Pancreas (tissue), 10 donors: Measurements from ENCODE around the gene SLC30A3. TPM values are rescaled to one million over a fixed set of nuclear protein-coding genes. Genes with fewer than 3 reads are reported as not detected.

Experiments
- ATAC-seq, 4 donors: fragments of 200-7000 bp; cut with Tn5 transposase; one replicate each; pipeline versions ENCODE4 v1.8.0 to v1.9.1; 2020; ENCODE audit warnings: mild to moderate bottlenecking in 4 of 4, moderate library complexity in 4 of 4
- DNase-seq, 6 donors: peaks; one replicate each; pipeline ENCODE4 v3.0.0-alpha.2; 2020
- FAIRE-seq: peaks from 2 replicates; lab custom pipeline; 2012; peaks lifted over from hg19 to GRCh38; lab: Jason Lieb, UNC
- H3K27ac ChIP-seq, 4 donors: fragments of 200-600 bp; sonication (generic); 1 replicate in 3 of 4; 2 replicates in 1 of 4; pipeline versions ENCODE4 v1.5.0 to v1.8.0; 2020
- H3K27me3 ChIP-seq, 4 donors: fragments of 200-600 bp; one replicate each; pipeline ENCODE4 v1.8.0; 2021
- H3K36me3 ChIP-seq, 3 donors: fragments of 200-600 bp; sonication (generic) in 1 of 3; one replicate each; pipeline versions ENCODE4 v1.5.0 to v1.8.0; 2020 to 2021
- H3K4me1 ChIP-seq, 3 donors: fragments of 200-600 bp; one replicate each; pipeline ENCODE4 v1.8.0; 2021
- H3K4me3 ChIP-seq, 4 donors: fragments of 200-600 bp; sonication (generic) in 2 of 4; one replicate each; pipeline versions ENCODE4 v1.5.0 to v1.8.0; 2020 to 2021
- H3K9me3 ChIP-seq, 4 donors: fragments of 200-600 bp; one replicate each; pipeline ENCODE4 v1.8.0; 2021
- WGBS, 2 donors: extraction: QIAGEN DNeasy Blood & Tissue Kit; methylation state at CpG; one replicate each; pipeline ENCODE4 v1.1.7; 2013; 5-methylcytosine and 5-hydroxymethylcytosine counted together
- intact Hi-C, 3 donors: fragments of 100-400 bp; cut with DNase I; formaldehyde crosslinking; loops; one replicate each; pipeline versions ENCODE4 v1.11.1 to v1.14.2; 2022
- polyA plus RNA-seq, 2 donors: library from polyadenylated mRNA; stranded (reverse); fragments of 200-250 nt; gene quantifications; one replicate each; pipeline ENCODE4 v1.2.3, GENCODE V29; 2013
- total RNA-seq, 6 donors: library from RNA; stranded (reverse); fragmentation: NEBNext Ultra II Directional in 4 of 6; extraction: Animal tissue kit (Norgen Biotek cat#: 25700) in 4 of 6; gene quantifications; one replicate each; pipeline versions ENCODE4 v1.2.1 to v1.2.4, GENCODE V29; 2021 to 2023
- TF ChIP-seq, protein P1 (sequence below), 4 donors: fragments of 200-600 bp; sonication (generic) in 3 of 4; IDR thresholded peaks; one replicate each; pipeline versions ENCODE4 v1.5.0 to v1.8.0; 2021; ENCODE audit warnings: antibody characterized with exemption in 4 of 4
- donor health status: healthy with polysubstance abuse.
- donor health status: DM: no; HTN: no; CAD: no; lungs with moderate emphysema.
- donor health status: DM: no; HTN: no; CAD: no.
- donor health status: control.
- donor health status: control.
- donor health status: Bipolar disorder and iron deficiency.
- donor health status: DM: yes; HTN: yes; CAD: no.
- donor health status: DM: no; HTN: no; CAD: no.
- donor health status: DM: no; HTN: no; CAD: no.
- donor health status: DM: yes; HTN: yes; CAD: no.

SLC30A3 gene
- total and polyA plus RNA-seq, 8 donors: 0.12 to 0.15 TPM; not detected in 6

GRCh38 chr2:27206346-27206745 is 56.5 kb downstream of the SLC30A3 start:
- TF ChIP-seq, protein P1, sequence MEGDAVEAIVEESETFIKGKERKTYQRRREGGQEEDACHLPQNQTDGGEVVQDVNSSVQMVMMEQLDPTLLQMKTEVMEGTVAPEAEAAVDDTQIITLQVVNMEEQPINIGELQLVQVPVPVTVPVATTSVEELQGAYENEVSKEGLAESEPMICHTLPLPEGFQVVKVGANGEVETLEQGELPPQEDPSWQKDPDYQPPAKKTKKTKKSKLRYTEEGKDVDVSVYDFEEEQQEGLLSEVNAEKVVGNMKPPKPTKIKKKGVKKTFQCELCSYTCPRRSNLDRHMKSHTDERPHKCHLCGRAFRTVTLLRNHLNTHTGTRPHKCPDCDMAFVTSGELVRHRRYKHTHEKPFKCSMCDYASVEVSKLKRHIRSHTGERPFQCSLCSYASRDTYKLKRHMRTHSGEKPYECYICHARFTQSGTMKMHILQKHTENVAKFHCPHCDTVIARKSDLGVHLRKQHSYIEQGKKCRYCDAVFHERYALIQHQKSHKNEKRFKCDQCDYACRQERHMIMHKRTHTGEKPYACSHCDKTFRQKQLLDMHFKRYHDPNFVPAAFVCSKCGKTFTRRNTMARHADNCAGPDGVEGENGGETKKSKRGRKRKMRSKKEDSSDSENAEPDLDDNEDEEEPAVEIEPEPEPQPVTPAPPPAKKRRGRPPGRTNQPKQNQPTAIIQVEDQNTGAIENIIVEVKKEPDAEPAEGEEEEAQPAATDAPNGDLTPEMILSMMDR (IDR thresholded peaks at IDR 0.05): no peak
- WGBS, 2 donors: 92 to 95% methylated on average over 6 of the region's 6 CpGs

GRCh38 chr2:27205206-27205605 is 57.6 kb downstream of the SLC30A3 start:
- Histone ChIP-seq H3K9me3 (no peaks in the 10 kb centered on the region), H3K4me3 (no peak overlapping the region), H3K27ac (no peak overlapping the region), H3K36me3 (no peaks in the 10 kb centered on the region), H3K4me1 (no peaks in the 10 kb centered on the region), H3K27me3 (no peaks in the 10 kb centered on the region)
- WGBS, 2 donors: 84 to 88% methylated on average over 8 of the region's 8 CpGs
- ATAC-seq (no peak), FAIRE-seq (no peak), DNase-seq (no peak)
- intact Hi-C loops: no loop called here
- TF ChIP-seq, protein P1 (IDR thresholded peaks at IDR 0.05): no peak

More at GRCh38 chr2:27206346-27206745, 56.5 kb downstream of the SLC30A3 start:
- ATAC-seq (no peak), FAIRE-seq (no peak), DNase-seq (no peak)
- intact Hi-C loops: no loop called here
- H3K27me3 ChIP-seq: no peaks in the 10 kb centered on the region
- no peak overlapping the region for H3K4me3 ChIP-seq
- no peaks in the 10 kb centered on the region for H3K36me3 ChIP-seq
- peaks cover 0 to 5% (median 0%) of the 10 kb centered on the region in 3 donors for H3K4me1 ChIP-seq
- no peaks in the 10 kb centered on the region for H3K9me3 ChIP-seq
- no peak overlapping the region for H3K27ac ChIP-seq

- FAIRE-seq (no peak), ATAC-seq (no peak), DNase-seq (no peak)
- Histone ChIP-seq H3K27ac (no peak overlapping the region), H3K9me3 (no peaks in the 10 kb centered on the region), H3K4me1 (no peaks in the 10 kb centered on the region), H3K4me3 (no peak overlapping the region), H3K27me3 (no peaks in the 10 kb centered on the region), H3K36me3 (no peaks in the 10 kb centered on the region)
- intact Hi-C loops: no loop called here
- 94 to 97% methylated on average over 8 of the region's 8 CpGs for WGBS, 2 donors
- TF ChIP-seq, protein P1 (IDR thresholded peaks at IDR 0.05): no peak
Observed at GRCh38 chr2:27204566-27204965, 58.3 kb downstream of the SLC30A3 start.

- no peak for FAIRE-seq
- intact Hi-C loops: no loop called here
- no peak for DNase-seq
- no peak overlapping the region for H3K4me3 ChIP-seq
- no peak for ATAC-seq
- TF ChIP-seq, protein P1 (IDR thresholded peaks at IDR 0.05): no peak
- no peaks in the 10 kb centered on the region for H3K36me3 ChIP-seq
- H3K4me1 ChIP-seq: no peaks in the 10 kb centered on the region
- no peaks in the 10 kb centered on the region for H3K9me3 ChIP-seq
- no peak overlapping the region for H3K27ac ChIP-seq
- no peaks in the 10 kb centered on the region for H3K27me3 ChIP-seq
- 90 to 94% methylated on average over 9 of the region's 9 CpGs for WGBS, 2 donors
Observed at GRCh38 chr2:27203741-27204140, 59.1 kb downstream of the SLC30A3 start.

Other genes starting within 250 kb of the SLC30A3 start
- gene TMEM214, start 230.1 kb downstream of the SLC30A3 start, total RNA-seq: 10 to 100 TPM; 57.3 to 77.1 (median 59.8) TPM
- gene TMEM214, start 230.1 kb downstream of the SLC30A3 start, polyA plus RNA-seq: 100 to 1,000 TPM in 1 of 2 donors, 10 to 100 TPM in 1; 72.1 to 109 TPM
- gene AGBL5, start 211.4 kb downstream of the SLC30A3 start, total RNA-seq: 10 to 100 TPM in 5 of 6 donors, 1 to 10 TPM in 1; 8.2 to 15.5 (median 11.9) TPM
- 10 to 100 TPM in 1 of 2 donors, 1 to 10 TPM in 1; 8.7 to 11.6 TPM for gene AGBL5, start 211.4 kb downstream of the SLC30A3 start, polyA plus RNA-seq
- gene OST4, start 191.4 kb downstream of the SLC30A3 start, total RNA-seq: 100 to 1,000 TPM in 3 of 6 donors, 10 to 100 TPM in 3; 76.6 to 148 (median 108) TPM
- gene OST4, start 191.4 kb downstream of the SLC30A3 start, polyA plus RNA-seq: 100 to 1,000 TPM; 183 to 188 TPM
- 10 to 100 TPM in 2 of 6 donors, 1 to 10 TPM in 4; 2.6 to 47.1 (median 7.3) TPM for gene EMILIN1, start 184.4 kb downstream of the SLC30A3 start, total RNA-seq
- 10 to 100 TPM in 1 of 2 donors, 1 to 10 TPM in 1; 3.7 to 15.5 TPM for gene EMILIN1, start 184.4 kb downstream of the SLC30A3 start, polyA plus RNA-seq
- 10 to 100 TPM in 1 of 6 donors, 1 to 10 TPM in 5; 5.1 to 11.7 (median 6.3) TPM for gene KHK, start 176.3 kb downstream of the SLC30A3 start, total RNA-seq
- gene KHK, start 176.3 kb downstream of the SLC30A3 start, polyA plus RNA-seq: 10 to 100 TPM; 10.6 to 16.2 TPM
- 1 to 10 TPM in 1 of 6 donors, under 1 TPM in 4, not detected in 1; 0.42 to 1.1 (median 0.78) TPM for gene CGREF1, start 143.9 kb downstream of the SLC30A3 start, total RNA-seq
- 1 to 10 TPM in 1 of 2 donors, under 1 TPM in 1; 0.49 to 1.2 TPM for gene CGREF1, start 143.9 kb downstream of the SLC30A3 start, polyA plus RNA-seq
- under 1 TPM in 5 of 6 donors, not detected in 1; 0.26 to 0.47 (median 0.34) TPM for gene ABHD1, start 139.2 kb downstream of the SLC30A3 start, total RNA-seq
- under 1 TPM; 0.27 to 0.99 TPM for gene ABHD1, start 139.2 kb downstream of the SLC30A3 start, polyA plus RNA-seq
- gene PREB, start 128.4 kb downstream of the SLC30A3 start, total RNA-seq: 10 to 100 TPM; 24.6 to 38.7 (median 29.6) TPM
- 10 to 100 TPM; 61.4 to 73.6 TPM for gene PREB, start 128.4 kb downstream of the SLC30A3 start, polyA plus RNA-seq
- gene PRR30, start 123.6 kb downstream of the SLC30A3 start, total RNA-seq: not detected
- not detected for gene PRR30, start 123.6 kb downstream of the SLC30A3 start, polyA plus RNA-seq
- gene TCF23, start 114.0 kb downstream of the SLC30A3 start, total RNA-seq: under 1 TPM in 4 of 6 donors, not detected in 2; 0.03 to 0.19 (median 0.04) TPM
- gene TCF23, start 114.0 kb downstream of the SLC30A3 start, polyA plus RNA-seq: not detected
- 10 to 100 TPM; 38.9 to 56.8 (median 48.6) TPM for gene ATRAID, start 51.0 kb downstream of the SLC30A3 start, total RNA-seq
- gene ATRAID, start 51.0 kb downstream of the SLC30A3 start, polyA plus RNA-seq: 100 to 1,000 TPM in 1 of 2 donors, 10 to 100 TPM in 1; 68.1 to 106 TPM
- gene SLC5A6, start 50.8 kb downstream of the SLC30A3 start, total RNA-seq: 10 to 100 TPM in 5 of 6 donors, 1 to 10 TPM in 1; 8.3 to 15.3 (median 13.1) TPM
- gene SLC5A6, start 50.8 kb downstream of the SLC30A3 start, polyA plus RNA-seq: 10 to 100 TPM; 14.9 to 15.0 TPM
- gene CAD, start 45.7 kb downstream of the SLC30A3 start, total RNA-seq: 10 to 100 TPM in 5 of 6 donors, 1 to 10 TPM in 1; 9.6 to 23.4 (median 14.7) TPM
- 10 to 100 TPM; 17.5 to 24.6 TPM for gene CAD, start 45.7 kb downstream of the SLC30A3 start, polyA plus RNA-seq
- gene DNAJC5G, start 12.4 kb upstream of the SLC30A3 start, total RNA-seq: under 1 TPM in 1 of 6 donors, not detected in 5; 0.06 TPM
- under 1 TPM in 1 of 2 donors, not detected in 1; 0.34 TPM for gene DNAJC5G, start 12.4 kb upstream of the SLC30A3 start, polyA plus RNA-seq
- gene TRIM54, start 19.4 kb upstream of the SLC30A3 start, total RNA-seq: 1 to 10 TPM in 1 of 6 donors, under 1 TPM in 5; 0.08 to 1.1 (median 0.33) TPM
- under 1 TPM; 0.27 to 0.31 TPM for gene TRIM54, start 19.4 kb upstream of the SLC30A3 start, polyA plus RNA-seq
- 1 to 10 TPM in 1 of 6 donors, under 1 TPM in 5; 0.51 to 1.0 (median 0.76) TPM for gene UCN, start 45.4 kb upstream of the SLC30A3 start, total RNA-seq
- 1 to 10 TPM; 2.7 to 4.6 TPM for gene UCN, start 45.4 kb upstream of the SLC30A3 start, polyA plus RNA-seq
- 10 to 100 TPM; 24.8 to 38.0 (median 32.0) TPM for gene MPV17, start 60.0 kb upstream of the SLC30A3 start, total RNA-seq
- 10 to 100 TPM; 57.3 to 71.8 TPM for gene MPV17, start 60.0 kb upstream of the SLC30A3 start, polyA plus RNA-seq
- 10 to 100 TPM; 21.2 to 30.7 (median 26.7) TPM for gene GTF3C2, start 93.7 kb upstream of the SLC30A3 start, total RNA-seq
- 10 to 100 TPM; 33.1 to 34.3 TPM for gene GTF3C2, start 93.7 kb upstream of the SLC30A3 start, polyA plus RNA-seq
- 10 to 100 TPM; 24.1 to 34.7 (median 31.3) TPM for gene EIF2B4, start 107.3 kb upstream of the SLC30A3 start, total RNA-seq
- 10 to 100 TPM; 69.9 to 98.1 TPM for gene EIF2B4, start 107.3 kb upstream of the SLC30A3 start, polyA plus RNA-seq
- 10 to 100 TPM; 34.3 to 48.6 (median 39.5) TPM for gene SNX17, start 107.6 kb upstream of the SLC30A3 start, total RNA-seq
- gene SNX17, start 107.6 kb upstream of the SLC30A3 start, polyA plus RNA-seq: 10 to 100 TPM; 38.8 to 60.2 TPM
- gene ZNF513, start 117.7 kb upstream of the SLC30A3 start, total RNA-seq: 10 to 100 TPM in 1 of 6 donors, 1 to 10 TPM in 5; 3.7 to 10.4 (median 7.6) TPM
- gene ZNF513, start 117.7 kb upstream of the SLC30A3 start, polyA plus RNA-seq: 10 to 100 TPM; 30.1 to 34.4 TPM
- 10 to 100 TPM; 23.6 to 37.8 (median 28.7) TPM for gene PPM1G, start 146.5 kb upstream of the SLC30A3 start, total RNA-seq
- 10 to 100 TPM; 28.6 to 31.8 TPM for gene PPM1G, start 146.5 kb upstream of the SLC30A3 start, polyA plus RNA-seq
- gene NRBP1, start 165.6 kb upstream of the SLC30A3 start, total RNA-seq: 10 to 100 TPM; 33.5 to 49.5 (median 38.0) TPM
- gene NRBP1, start 165.6 kb upstream of the SLC30A3 start, polyA plus RNA-seq: 10 to 100 TPM; 32.5 to 60.7 TPM
- 10 to 100 TPM; 21.6 to 36.5 (median 26.6) TPM for gene KRTCAP3, start 179.3 kb upstream of the SLC30A3 start, total RNA-seq
- gene KRTCAP3, start 179.3 kb upstream of the SLC30A3 start, polyA plus RNA-seq: 10 to 100 TPM; 29.5 to 33.0 TPM
- 10 to 100 TPM; 10.1 to 28.2 (median 14.7) TPM for gene IFT172, start 226.7 kb upstream of the SLC30A3 start, total RNA-seq
- gene IFT172, start 226.7 kb upstream of the SLC30A3 start, polyA plus RNA-seq: 10 to 100 TPM; 35.1 to 56.2 TPM
- gene FNDC4, start 232.2 kb upstream of the SLC30A3 start, total RNA-seq: 10 to 100 TPM in 1 of 6 donors, 1 to 10 TPM in 5; 3.1 to 12.7 (median 6.4) TPM
- 10 to 100 TPM in 1 of 2 donors, 1 to 10 TPM in 1; 8.5 to 11.8 TPM for gene FNDC4, start 232.2 kb upstream of the SLC30A3 start, polyA plus RNA-seq
- 1 to 10 TPM in 4 of 6 donors, under 1 TPM in 2; 0.56 to 3.2 (median 1.5) TPM for gene GCKR, start 233.8 kb upstream of the SLC30A3 start, total RNA-seq
- 1 to 10 TPM; 1.5 to 4.0 TPM for gene GCKR, start 233.8 kb upstream of the SLC30A3 start, polyA plus RNA-seq